Fibroblast of villous mesenchyme (primary cell): ENCODE data around the gene PROK1. TPM values are rescaled to one million over a fixed set of nuclear protein-coding genes. Genes with fewer than 3 reads are reported as not detected.

Source experiments
- DNase-seq: peaks from one replicate; pipeline ENCODE4 v3.0.0-alpha.2; 2010; ENCODE audit warnings: low read depth
- H3K4me3 ChIP-seq: 2 replicates; pipeline ENCODE4 v1.5.1; 2011; ENCODE audit warnings: low read depth, mild to moderate bottlenecking, low read length
- total RNA-seq: library from RNA; depleted of rRNA; stranded (reverse); fragments of >200 nt; gene quantifications from 2 replicates; pipeline ENCODE4 v1.2.3, GENCODE V29; 2012
- TF ChIP-seq, protein P1 (sequence below): IDR thresholded peaks from 2 replicates; pipeline ENCODE4 v1.5.1; 2012; ENCODE audit warnings: low read depth, mild to moderate bottlenecking, low read length; ENCODE audit not compliant: insufficient read depth

Gene PROK1
- total RNA-seq, 1 donor, result not detected

DNA sequence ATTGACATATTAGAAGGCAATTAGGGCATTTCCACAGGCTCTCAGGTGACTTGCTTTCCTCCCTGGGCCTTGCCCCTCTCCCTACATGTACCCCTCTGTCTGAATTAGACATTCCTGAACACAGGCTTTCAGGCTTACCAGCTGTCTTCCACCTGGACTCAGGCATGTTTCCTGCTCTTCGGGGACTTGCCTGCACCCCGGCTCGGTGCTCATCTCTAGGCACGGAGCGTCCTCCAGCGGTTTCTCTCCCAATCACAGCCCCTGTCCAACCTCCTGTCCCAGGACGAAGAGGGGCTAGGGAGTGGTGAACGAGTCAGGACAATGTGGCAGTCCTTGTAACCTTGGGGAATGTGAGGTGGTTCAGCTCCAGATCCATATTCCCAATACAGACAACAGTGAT is 4.2 kb downstream of the PROK1 start:
- no peak for DNase-seq
- TF ChIP-seq, protein P1, sequence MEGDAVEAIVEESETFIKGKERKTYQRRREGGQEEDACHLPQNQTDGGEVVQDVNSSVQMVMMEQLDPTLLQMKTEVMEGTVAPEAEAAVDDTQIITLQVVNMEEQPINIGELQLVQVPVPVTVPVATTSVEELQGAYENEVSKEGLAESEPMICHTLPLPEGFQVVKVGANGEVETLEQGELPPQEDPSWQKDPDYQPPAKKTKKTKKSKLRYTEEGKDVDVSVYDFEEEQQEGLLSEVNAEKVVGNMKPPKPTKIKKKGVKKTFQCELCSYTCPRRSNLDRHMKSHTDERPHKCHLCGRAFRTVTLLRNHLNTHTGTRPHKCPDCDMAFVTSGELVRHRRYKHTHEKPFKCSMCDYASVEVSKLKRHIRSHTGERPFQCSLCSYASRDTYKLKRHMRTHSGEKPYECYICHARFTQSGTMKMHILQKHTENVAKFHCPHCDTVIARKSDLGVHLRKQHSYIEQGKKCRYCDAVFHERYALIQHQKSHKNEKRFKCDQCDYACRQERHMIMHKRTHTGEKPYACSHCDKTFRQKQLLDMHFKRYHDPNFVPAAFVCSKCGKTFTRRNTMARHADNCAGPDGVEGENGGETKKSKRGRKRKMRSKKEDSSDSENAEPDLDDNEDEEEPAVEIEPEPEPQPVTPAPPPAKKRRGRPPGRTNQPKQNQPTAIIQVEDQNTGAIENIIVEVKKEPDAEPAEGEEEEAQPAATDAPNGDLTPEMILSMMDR, result peak; percentile 30
- H3K4me3 ChIP-seq, result no peak overlapping the region

DNA sequence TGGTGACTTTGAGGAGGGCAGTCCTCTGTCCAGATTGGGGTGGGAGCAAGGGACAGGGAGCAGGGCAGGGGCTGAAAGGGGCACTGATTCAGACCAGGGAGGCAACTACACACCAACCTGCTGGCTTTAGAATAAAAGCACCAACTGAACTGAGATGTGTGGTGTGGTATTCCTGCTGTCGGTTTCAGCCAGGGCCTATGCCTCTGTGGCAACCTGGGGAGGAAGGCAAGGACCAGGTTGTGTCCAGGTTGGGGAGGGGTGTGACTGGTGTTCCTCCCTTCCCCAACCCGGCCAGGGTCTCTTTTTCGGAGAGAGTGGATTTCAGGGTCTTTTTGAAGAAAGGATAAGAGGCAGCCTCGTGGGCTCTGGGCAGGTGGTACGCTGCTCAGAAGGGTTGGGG is 6.3 kb downstream of the PROK1 start:
- no peak overlapping the region for H3K4me3 ChIP-seq
- TF ChIP-seq, protein P1, result no peak
- no peak for DNase-seq

DNA sequence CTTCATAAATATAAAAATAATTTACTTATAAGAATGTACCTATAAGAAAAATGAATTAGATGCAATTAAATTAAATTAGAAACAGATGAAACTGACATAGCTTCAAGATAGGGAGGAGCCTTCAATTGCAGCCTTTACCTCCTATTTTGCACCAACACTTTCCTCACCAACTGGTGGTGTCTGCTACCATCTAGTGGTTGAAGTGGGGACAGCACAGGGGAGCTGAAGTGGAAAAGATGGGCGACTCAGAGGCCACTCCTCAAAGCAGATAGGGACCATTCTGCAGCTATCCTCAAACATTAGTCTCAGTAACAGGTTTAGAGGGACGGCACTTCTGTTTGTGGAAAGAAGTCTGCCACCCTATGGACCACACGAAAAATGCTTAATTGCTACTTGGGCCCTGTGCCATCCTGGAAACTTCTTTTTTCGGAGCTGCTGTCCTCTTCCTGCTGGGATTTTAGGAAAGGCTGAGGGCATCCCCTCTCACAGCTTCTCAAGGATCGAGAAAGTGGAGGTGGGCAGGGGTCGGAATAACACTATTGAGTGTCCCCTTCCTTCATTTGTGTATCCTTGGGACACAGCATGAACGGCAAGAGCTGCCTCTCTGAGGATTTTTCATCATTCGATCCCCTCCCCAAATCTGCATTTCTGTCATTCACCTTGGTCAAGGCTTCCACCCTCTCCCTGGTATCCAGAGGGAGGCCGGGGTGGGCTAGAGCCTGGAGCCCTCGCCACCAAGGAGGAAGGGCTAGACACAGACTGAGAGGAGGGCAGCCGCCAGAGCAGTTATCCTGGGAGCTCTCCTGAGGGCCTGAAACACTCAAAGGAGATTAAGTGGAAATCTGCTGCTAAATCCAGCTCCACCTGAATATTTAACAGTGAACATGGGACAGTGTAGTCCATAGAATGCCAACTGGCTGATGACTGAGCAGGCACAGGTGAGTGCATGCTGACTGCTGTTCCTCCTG is 9.6 kb downstream of the PROK1 start:
- DNase-seq, result peak; percentile 84
- H3K4me3 ChIP-seq, result no peak overlapping the region
- TF ChIP-seq, protein P1, result peak; percentile 99

DNA sequence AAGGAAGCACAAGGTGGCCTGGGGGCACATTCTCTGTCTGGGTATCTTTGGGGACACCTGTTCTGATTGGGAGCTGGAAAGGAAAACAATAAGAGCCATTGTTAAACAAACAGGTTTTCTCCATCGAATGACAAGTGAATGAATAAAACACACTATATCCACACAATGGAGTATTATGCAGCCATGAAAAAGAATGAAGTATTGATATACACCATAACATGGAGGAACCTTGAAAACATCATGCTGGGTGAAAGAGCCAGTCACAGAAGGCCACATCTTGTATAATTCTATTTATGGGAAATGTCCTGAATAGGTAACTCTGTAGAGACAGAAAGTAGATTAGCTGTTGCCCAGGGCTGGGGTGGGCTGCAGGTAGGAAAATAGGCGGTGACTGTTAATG is 11.1 kb downstream of the PROK1 start:
- H3K4me3 ChIP-seq, result no peak overlapping the region
- no peak for DNase-seq
- TF ChIP-seq, protein P1, result no peak

DNA sequence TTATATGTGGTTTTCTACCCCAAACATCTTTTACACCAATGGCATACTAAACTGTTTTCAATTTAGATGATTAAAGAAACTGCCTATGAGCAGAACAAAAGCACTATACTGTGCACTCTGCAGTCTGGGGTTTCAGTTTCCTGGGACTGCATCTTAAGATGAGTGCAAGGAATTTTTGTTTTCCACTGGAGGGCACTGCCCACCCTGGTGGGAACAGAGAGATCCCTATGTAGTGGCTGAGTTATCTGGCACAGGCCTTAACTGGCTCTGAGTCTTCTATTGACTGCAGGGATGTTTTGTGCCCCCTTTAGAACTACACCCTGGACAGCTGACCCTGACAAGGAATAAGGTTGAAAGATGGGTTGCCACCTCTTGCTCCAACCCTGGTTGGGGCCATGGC is 12.0 kb downstream of the PROK1 start:
- TF ChIP-seq, protein P1, result peak; percentile 39
- DNase-seq, result peak; percentile 70
- H3K4me3 ChIP-seq, result no peak overlapping the region

DNA sequence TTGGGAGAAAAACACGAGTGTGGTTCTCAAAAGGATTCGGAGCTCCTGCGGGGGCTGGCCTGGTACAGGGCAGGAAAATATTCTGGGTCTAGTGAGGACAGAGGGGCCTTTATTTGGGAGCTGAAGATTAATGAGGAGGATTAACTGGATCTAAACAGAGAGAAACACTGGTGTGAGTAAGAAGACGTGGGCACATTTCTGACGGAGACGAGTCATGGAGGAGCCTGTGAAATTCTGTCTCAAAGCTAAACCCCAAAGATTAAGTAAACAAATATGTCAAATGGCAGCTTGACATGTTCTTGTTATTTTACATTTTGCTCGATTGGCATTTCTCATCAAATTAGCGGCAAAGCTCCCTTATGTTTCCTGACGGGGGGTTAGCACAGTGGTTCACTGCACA is 12.8 kb downstream of the PROK1 start:
- DNase-seq, result peak; percentile 92
- TF ChIP-seq, protein P1, result no peak
- no peak overlapping the region for H3K4me3 ChIP-seq
